ENCODE data around the gene GSTM1.
"Not testable (repeated sequence)": the region's sequence is repeated elsewhere in the genome, so short reads cannot be mapped to it uniquely, and the experiment has no call there.

GSTM1 gene

DNA sequence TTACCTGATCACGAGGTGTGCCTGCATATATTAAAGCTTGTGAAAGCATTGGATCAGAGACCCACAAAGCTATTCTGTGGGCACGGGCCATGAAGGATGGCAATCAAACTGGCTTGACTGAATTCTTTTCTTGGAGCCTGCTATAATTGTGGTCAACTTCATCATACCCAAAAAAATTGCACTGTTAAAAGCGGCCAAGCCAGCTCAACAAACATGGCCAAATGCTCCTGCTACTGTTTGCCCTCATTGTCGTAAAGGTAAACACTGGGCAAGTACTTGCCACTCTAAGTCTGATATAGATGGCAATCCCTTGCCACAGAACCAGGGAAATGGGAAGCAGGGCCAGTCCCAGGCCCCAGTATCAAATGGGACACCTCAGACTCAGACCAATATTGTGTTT lies 17.8 kb downstream of the GSTM1 start:
- TF ChIP-seq POLR2AphosphoS5 (IDR thresholded peaks at IDR 0.05; ENCODE audit: low read depth, low read length) (no peak), FOXP2 (optimal IDR thresholded peaks at IDR 0.05; ENCODE audit: borderline replicate concordance, extremely low read depth, extremely low read length, insufficient read depth) (no peak), SIN3A (IDR thresholded peaks at IDR 0.05; ENCODE audit: borderline replicate concordance, insufficient read depth, low read length) (no peak), TAF1 (IDR thresholded peaks at IDR 0.05; ENCODE audit: borderline replicate concordance, insufficient read depth, low read length) (no peak)
- TF ChIP-seq, protein P1, sequence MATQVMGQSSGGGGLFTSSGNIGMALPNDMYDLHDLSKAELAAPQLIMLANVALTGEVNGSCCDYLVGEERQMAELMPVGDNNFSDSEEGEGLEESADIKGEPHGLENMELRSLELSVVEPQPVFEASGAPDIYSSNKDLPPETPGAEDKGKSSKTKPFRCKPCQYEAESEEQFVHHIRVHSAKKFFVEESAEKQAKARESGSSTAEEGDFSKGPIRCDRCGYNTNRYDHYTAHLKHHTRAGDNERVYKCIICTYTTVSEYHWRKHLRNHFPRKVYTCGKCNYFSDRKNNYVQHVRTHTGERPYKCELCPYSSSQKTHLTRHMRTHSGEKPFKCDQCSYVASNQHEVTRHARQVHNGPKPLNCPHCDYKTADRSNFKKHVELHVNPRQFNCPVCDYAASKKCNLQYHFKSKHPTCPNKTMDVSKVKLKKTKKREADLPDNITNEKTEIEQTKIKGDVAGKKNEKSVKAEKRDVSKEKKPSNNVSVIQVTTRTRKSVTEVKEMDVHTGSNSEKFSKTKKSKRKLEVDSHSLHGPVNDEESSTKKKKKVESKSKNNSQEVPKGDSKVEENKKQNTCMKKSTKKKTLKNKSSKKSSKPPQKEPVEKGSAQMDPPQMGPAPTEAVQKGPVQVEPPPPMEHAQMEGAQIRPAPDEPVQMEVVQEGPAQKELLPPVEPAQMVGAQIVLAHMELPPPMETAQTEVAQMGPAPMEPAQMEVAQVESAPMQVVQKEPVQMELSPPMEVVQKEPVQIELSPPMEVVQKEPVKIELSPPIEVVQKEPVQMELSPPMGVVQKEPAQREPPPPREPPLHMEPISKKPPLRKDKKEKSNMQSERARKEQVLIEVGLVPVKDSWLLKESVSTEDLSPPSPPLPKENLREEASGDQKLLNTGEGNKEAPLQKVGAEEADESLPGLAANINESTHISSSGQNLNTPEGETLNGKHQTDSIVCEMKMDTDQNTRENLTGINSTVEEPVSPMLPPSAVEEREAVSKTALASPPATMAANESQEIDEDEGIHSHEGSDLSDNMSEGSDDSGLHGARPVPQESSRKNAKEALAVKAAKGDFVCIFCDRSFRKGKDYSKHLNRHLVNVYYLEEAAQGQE (IDR thresholded peaks at IDR 0.05; ENCODE audit: insufficient read depth in 1 of 2, low read depth in 2 of 2, low read length in 2 of 2): no peak

DNA sequence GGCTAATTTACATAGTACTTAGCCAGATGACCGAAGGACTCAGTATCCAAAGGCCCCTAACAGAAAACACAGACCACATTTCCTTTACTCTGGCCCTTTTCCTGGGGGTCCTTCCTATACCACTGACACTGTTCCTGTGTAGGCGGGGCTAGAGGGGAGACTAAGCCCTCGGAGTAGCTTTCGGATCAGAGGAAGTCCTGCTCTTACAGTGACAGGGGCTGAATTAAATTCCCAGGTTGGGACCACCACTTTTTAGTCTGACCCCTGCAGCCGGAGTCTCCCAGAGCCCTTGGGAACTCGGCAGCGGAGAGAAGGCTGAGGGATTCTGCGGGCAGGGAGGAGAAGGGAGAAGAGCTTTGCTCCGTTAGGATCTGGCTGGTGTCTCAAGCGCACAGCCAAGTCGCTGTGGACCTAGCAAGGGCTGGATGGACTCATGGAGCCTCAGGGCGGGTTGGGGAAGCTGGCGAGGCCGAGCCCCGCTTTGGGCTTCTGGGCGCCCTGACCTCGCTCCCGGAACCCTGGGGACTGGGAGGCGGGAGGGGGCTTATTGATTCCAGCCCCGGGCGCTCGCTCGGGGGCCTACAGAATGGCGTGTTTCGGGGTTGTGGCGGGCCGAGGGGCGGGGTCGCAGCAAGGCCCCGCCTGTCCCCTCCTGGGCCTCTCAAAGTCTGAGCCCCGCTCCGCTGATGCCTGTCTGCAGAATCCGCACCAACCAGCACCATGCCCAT lies 24.1 kb downstream of the GSTM1 start, which contains the start of gene GSTM5:
GSTM5 (plus strand) TSS at position 659 of the 728 bp plus-strand sequence; CDS start at position 721, 62 bp downstream.
- not testable (repeated sequence) for TF ChIP-seq TAF1 (IDR thresholded peaks at IDR 0.05; ENCODE audit: borderline replicate concordance, insufficient read depth, low read length); POLR2AphosphoS5 (IDR thresholded peaks at IDR 0.05; ENCODE audit: low read depth, low read length); FOXP2 (optimal IDR thresholded peaks at IDR 0.05; ENCODE audit: borderline replicate concordance, extremely low read depth, extremely low read length, insufficient read depth)

DNA sequence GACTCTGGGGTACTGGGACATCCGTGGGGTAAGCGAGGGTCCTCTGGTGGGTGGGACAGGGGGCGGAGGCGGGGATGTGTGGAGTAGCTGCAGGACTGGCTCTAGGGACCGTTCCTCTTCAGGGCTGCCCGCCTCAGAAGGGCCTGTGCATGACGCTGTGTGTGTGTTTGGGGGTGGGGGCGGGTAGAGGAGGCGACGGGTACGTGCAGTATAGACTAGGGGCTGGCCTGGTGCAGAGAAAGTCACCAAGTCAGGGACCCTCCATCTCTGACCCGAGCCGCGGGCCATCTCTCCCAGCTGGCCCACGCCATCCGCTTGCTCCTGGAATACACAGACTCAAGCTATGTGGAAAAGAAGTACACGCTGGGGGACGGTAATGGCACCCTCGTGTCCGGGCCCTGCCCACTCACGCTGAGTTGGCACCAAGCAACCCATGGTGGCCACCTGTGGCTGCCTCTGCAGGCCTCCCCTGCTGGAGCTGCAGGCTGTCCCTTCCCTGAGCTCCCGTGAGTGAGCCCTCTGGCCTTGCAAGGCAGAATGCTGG lies 24.8 kb downstream of the GSTM1 start:
- TF ChIP-seq POLR2AphosphoS5 (IDR thresholded peaks at IDR 0.05; ENCODE audit: low read depth, low read length) (no peak), SIN3A (IDR thresholded peaks at IDR 0.05; ENCODE audit: borderline replicate concordance, insufficient read depth, low read length) (no peak), TAF1 (IDR thresholded peaks at IDR 0.05; ENCODE audit: borderline replicate concordance, insufficient read depth, low read length) (no peak)

DNA sequence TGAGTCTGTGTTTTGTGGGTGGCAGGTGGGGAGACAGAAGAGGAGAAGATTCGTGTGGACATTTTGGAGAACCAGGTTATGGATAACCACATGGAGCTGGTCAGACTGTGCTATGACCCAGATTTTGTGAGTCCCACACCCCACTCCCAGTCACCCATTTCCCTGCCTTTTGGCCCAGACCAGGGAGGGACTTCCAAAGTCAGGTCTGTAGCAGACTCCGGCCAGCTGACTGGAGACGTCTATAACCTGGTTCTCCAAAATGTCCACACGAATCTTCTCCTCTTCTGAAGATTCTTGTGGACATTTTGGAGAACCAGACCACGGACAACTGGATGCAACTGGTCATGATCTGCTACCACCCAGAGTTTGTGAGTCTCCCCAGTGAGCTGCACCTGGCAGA lies 26.0 kb downstream of the GSTM1 start:
- TF ChIP-seq FOXP2 (optimal IDR thresholded peaks at IDR 0.05; ENCODE audit: borderline replicate concordance, extremely low read depth, extremely low read length, insufficient read depth) (no peak), TAF1 (IDR thresholded peaks at IDR 0.05; ENCODE audit: borderline replicate concordance, insufficient read depth, low read length) (no peak), POLR2AphosphoS5 (IDR thresholded peaks at IDR 0.05; ENCODE audit: low read depth, low read length) (no peak), SIN3A (IDR thresholded peaks at IDR 0.05; ENCODE audit: borderline replicate concordance, insufficient read depth, low read length) (no peak)
- TF ChIP-seq, protein P1 (IDR thresholded peaks at IDR 0.05; ENCODE audit: insufficient read depth in 1 of 2, low read depth in 2 of 2, low read length in 2 of 2): no peak

DNA sequence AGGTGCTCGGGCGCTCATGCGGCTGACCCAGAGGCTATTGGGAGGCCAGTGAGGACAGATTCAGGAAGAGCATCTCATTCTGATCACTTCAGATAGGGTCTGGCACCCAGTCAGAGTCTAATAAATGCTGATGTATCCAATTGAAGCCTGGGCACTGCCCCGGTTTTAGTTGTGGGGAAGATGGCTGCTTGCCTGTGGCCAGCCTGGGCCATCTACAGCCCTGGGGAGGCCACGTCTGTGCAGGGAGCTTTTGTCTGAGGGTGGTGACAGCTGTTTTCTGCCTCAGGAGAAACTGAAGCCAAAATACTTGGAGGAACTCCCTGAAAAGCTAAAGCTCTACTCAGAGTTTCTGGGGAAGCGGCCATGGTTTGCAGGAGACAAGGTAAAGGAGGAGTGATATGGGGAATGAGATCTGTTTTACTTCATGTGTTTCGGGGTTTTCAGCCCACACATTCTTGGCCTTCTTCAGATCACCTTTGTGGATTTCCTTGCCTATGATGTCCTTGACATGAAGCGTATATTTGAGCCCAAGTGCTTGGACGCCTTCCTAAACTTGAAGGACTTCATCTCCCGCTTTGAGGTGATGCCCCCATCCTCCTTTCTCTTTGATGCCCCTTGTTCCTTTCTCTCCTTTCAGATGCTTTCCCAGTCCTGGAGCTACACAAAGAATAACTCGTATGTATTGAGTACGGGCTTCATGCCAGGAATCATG lies 27.2 kb downstream of the GSTM1 start:
- no peak for TF ChIP-seq POLR2AphosphoS5 (IDR thresholded peaks at IDR 0.05; ENCODE audit: low read depth, low read length)
- no peak for TF ChIP-seq TAF1 (IDR thresholded peaks at IDR 0.05; ENCODE audit: borderline replicate concordance, insufficient read depth, low read length)
- TF ChIP-seq FOXP2 (optimal IDR thresholded peaks at IDR 0.05; ENCODE audit: borderline replicate concordance, extremely low read depth, extremely low read length, insufficient read depth): no peak
- TF ChIP-seq, protein P1 (IDR thresholded peaks at IDR 0.05; ENCODE audit: insufficient read depth in 1 of 2, low read depth in 2 of 2, low read length in 2 of 2): no peak
- no peak for TF ChIP-seq SIN3A (IDR thresholded peaks at IDR 0.05; ENCODE audit: borderline replicate concordance, insufficient read depth, low read length)

All from PFSK-1 (cell line).